Lower leg skin (tissue), 4 donors: Measurements from ENCODE around the gene RPS6KC1. TPM values are rescaled to one million over a fixed set of nuclear protein-coding genes. Genes with fewer than 3 reads are reported as not detected.
"Not testable (repeated sequence)": the region's sequence is repeated elsewhere in the genome, so short reads cannot be mapped to it uniquely, and the experiment has no call there.

Experiments used
- DNase-seq, 2 donors: peaks; one replicate each; pipeline ENCODE4 v3.0.0-alpha.2; 2019; ENCODE audit warnings: low spot score in 2 of 2
- H3K4me3 ChIP-seq: fragments of 200-600 bp; sonication (generic); 2 replicates; pipeline ENCODE4 v1.5.1; 2017; ENCODE audit warnings: mild to moderate bottlenecking, low read depth; ENCODE audit not compliant: poor library complexity, severe bottlenecking
- CTCF ChIP-seq, 3 donors: fragments of 450-650 bp; IDR thresholded peaks; one replicate each; pipeline ENCODE4 v1.5.1; 2016; ENCODE audit warnings: antibody characterized with exemption in 3 of 3, mild to moderate bottlenecking in 3 of 3, moderate library complexity in 2 of 3
- POLR2A ChIP-seq, 2 donors: fragments of 450-650 bp; IDR thresholded peaks; one replicate each; pipeline ENCODE4 v1.6.1; 2016 to 2017; ENCODE audit warnings: antibody characterized with exemption in 2 of 2, mild to moderate bottlenecking in 1 of 2, moderate library complexity in 1 of 2
- WGBS, 2 donors: methylation state at CpG; one replicate each; pipeline ENCODE4 v1.1.5; 2018; 5-methylcytosine and 5-hydroxymethylcytosine counted together
- intact Hi-C: fragments of 100-400 bp; cut with DNase I; formaldehyde crosslinking; loops from one replicate; pipeline ENCODE4 v1.15.0; 2023; ENCODE audit warnings: low total_unique reads
- total RNA-seq, 4 donors: library from RNA; depleted of rRNA; stranded (reverse); fragments of >200 nt; gene quantifications; one replicate each; pipeline ENCODE4 v1.1.0, GENCODE V29; 2016

The RPS6KC1 gene
- total RNA-seq, 4 donors from 2014 or later: 7.6 to 15.5 (median 10.6) TPM

- DNase-seq: no peak
- intact Hi-C loops: no loop called here
- WGBS, 2 donors: 86 to 100% methylated on average over 1 of the region's 1 CpG
- no peak overlapping the region for H3K4me3 ChIP-seq
- no peak for TF ChIP-seq POLR2A (IDR thresholded peaks at IDR 0.05)
- TF ChIP-seq CTCF (IDR thresholded peaks at IDR 0.05): no peak
Measured at GRCh38 chr1:213034713-213035112, 16.3 kb upstream of the RPS6KC1 start.

GRCh38 chr1:213035573-213035972, 15.5 kb upstream of the RPS6KC1 start:
- 65 to 75% methylated on average over 2 of the region's 2 CpGs for WGBS, 2 donors

GRCh38 chr1:213041443-213041842, 9.6 kb upstream of the RPS6KC1 start:
- no peak for DNase-seq
- no peak for TF ChIP-seq POLR2A (IDR thresholded peaks at IDR 0.05)
- TF ChIP-seq CTCF (IDR thresholded peaks at IDR 0.05): no peak
- 64 to 76% methylated on average over 1 of the region's 1 CpG for WGBS, 2 donors
- H3K4me3 ChIP-seq: no peak overlapping the region
- intact Hi-C loops: no loop called here

More at GRCh38 chr1:213035573-213035972, 15.5 kb upstream of the RPS6KC1 start:
- no peak for TF ChIP-seq CTCF (IDR thresholded peaks at IDR 0.05)
- TF ChIP-seq POLR2A (IDR thresholded peaks at IDR 0.05): no peak
- DNase-seq: no peak
- intact Hi-C loops: no loop called here
- H3K4me3 ChIP-seq: no peak overlapping the region

- intact Hi-C loops, DNase-seq, H3K4me3 ChIP-seq: not testable (repeated sequence)
- 90 to 93% methylated on average over 13 of the region's 13 CpGs for WGBS, 2 donors
Measured at GRCh38 chr1:213045321-213046226, 5.5 kb upstream of the RPS6KC1 start.

- intact Hi-C loops: no loop called here
- no peak for TF ChIP-seq POLR2A (IDR thresholded peaks at IDR 0.05)
- no peak for TF ChIP-seq CTCF (IDR thresholded peaks at IDR 0.05)
- WGBS, 2 donors: 74 to 79% methylated on average over 1 of the region's 1 CpG
- DNase-seq: no peak
- no peak overlapping the region for H3K4me3 ChIP-seq
Measured at GRCh38 chr1:213049232-213049631, 1.8 kb upstream of the RPS6KC1 start.

GRCh38 chr1:213050745-213051126, 305 bp upstream of the RPS6KC1 start:
- 14 to 23% methylated on average over 15 of the region's 15 CpGs for WGBS, 2 donors
- intact Hi-C loops: no loop called here
- no peak for DNase-seq
- no peak for TF ChIP-seq CTCF (IDR thresholded peaks at IDR 0.05)
- peak overlapping the region; percentile 67 for H3K4me3 ChIP-seq
